DMS79 (cell line): ENCODE data around the gene TMEM86A.
"Not testable (repeated sequence)": the region's sequence is repeated elsewhere in the genome, so short reads cannot be mapped to it uniquely, and the experiment has no call there.

Experiments used
- DNase-seq: peaks from one replicate; lab custom pipeline; 2025; lab: John Stamatoyannopoulos, UW

TMEM86A gene, protein sequence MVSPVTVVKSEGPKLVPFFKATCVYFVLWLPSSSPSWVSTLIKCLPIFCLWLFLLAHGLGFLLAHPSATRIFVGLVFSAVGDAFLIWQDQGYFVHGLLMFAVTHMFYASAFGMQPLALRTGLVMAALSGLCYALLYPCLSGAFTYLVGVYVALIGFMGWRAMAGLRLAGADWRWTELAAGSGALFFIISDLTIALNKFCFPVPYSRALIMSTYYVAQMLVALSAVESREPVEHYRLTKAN

DNA sequence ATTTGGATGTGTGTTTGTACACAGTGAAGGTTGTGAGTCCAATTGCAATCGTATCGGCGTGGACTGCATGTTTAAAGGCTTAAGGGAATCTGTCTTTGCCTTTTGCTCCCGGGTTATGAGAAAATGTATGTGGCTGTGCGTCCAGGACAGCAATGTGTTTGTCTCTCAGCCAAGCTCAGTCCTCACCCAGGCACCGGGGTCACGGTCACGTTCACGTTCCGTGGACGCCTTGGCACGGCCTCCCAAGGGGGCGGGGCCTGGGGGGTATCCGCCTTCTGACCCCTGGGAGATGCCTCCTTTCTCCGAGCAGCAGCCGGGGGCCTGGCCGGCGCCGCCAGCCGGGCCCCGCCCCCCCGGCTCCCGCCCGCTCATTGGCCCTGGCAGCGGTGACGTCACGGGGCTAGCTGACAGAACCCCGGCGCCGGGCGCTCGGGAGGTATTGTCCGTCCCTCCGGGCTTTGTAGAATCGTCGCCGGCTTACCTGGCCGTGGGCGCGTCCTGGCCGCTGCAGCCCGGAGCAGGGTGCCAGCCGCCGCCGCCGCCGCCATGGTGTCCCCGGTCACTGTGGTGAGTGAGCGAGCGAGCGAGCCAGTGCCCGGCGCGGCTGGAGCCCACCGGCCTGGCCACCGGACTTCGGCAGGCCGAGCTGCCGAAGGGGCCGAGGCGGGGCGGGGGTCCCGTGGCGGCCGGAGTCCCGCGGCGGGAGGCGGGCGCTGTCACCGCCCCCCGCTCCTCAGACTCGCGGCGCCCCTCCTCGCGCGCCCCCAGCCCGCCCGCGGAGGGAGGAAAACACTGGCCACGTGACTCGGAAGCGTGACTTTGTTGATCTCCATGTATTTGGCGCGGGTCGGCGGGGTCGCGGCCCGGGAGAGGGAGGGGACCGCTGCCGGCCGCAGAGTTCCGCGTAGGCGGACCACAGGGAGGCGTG, at the start of gene TMEM86A:
Gene TMEM86A, plus strand, starts transcription at position 439 of the 928 bp plus-strand sequence. Its CDS starts 108 bp downstream, at position 547.
- peak; percentile 40 for DNase-seq

DNA sequence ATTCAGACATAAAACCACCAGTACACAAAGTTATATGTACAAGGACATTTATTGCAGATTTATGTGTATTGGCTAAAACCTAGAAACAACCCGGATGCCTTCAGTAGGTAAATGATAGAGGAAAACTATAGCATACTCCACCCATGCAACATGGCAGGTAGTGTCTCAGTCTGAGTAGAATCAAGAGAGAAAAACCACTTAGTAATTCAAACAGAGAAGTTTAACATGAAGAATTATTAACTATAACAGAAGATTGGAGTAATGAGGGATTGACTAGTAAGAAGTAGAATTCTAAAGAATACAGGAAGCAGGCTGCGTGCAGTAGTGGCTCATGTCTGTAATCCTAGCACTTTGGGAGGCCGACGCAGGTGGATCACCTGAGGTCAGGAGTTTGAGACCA, 48.2 kb upstream of the TMEM86A start:
- no peak for DNase-seq

DNA sequence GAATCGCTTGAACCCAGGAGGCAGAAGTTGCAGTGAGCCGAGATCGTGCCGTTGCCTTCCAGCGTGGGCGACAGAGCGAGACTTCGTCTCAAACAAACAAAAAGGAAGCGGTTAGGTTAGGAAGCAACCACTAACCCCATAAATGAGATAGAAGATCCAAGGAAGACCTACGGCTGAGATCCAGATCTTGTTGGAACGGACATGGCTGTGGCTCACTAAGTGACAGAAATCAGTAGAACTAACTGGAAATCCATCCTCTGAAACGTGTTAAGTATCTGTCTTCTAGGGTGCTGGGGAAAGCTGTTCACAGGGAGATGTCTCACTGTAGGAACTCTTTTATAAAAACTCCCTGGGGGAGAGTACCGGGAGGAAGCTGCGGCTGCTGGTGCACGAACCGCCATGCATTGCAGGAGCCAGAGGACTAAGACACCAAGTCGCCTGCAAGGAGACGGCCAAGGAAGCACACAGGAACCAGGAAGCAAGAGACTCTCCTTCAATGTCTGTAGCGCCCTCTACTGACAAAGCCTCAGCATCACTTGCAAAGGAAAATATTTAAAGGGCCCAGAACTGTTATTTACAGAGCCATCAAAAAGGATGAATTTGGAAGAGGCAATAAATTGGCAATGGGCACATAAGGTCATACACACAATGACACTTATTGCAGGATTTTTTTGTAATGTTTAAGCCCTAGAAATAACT, 47.6 kb upstream of the TMEM86A start:
- DNase-seq, result no peak

DNA sequence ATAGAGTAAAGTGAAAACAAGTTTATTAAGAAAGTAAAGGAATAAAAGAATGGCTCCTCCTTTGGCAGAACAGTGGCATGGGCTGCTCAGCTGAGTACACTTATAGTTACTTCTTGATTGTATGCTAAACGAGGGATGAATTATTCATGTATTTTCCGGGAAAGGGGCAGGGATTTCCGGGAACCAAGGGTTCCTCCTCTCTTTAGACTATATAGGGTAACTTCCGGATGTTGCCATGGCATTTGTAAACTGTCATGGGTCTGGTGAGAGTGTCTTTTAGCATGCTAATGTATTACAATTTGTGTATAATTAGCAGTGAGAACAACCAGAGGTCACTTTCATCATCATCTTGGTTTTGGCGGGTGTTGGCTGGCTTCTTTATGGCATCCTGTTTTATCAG, 40.9 kb upstream of the TMEM86A start:
- no peak for DNase-seq

DNA sequence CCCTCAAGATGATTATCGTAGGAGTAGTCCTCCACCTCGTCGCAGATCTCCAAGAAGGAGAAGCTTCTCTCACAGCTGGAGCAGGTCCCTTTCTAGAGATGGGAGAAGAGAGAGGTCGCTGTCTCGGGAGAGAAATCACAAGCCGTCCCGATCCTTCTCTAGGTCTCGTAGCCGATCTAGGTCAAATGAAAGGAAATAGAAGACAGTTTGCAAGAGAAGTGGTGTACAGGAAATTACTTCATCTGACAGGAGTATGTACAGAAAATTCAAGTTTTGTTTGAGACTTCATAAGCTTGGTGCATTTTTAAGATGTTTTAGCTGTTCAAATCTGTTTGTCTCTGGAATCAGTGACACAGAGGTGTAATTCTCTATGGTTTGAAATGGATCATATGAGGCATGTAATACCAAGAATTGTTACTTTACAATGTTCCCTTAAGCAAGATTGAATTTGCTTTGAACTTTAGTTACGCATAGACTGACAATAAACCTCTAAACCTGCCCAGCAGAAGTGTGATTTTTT, 33.2 kb upstream of the TMEM86A start:
- DNase-seq, result not testable (repeated sequence)

DNA sequence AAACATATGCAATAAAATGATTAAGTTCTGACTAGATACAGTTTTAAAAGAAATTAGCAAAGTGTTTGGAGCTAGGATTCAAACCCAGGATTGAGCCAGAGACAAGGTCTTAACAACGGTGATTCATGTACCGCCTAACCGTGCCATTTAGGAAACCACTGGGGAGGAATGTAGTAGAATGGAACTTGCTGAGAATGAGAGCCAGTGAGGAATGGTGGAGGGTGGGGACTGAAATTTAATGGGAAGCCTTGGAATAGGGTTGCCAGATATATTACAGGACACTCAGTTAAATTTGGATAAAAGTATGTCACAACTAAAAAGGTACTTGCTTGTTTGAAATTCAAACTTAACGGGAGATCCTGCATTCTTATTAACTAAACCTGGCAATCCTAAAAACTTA, 30.4 kb upstream of the TMEM86A start:
- no peak for DNase-seq

DNA sequence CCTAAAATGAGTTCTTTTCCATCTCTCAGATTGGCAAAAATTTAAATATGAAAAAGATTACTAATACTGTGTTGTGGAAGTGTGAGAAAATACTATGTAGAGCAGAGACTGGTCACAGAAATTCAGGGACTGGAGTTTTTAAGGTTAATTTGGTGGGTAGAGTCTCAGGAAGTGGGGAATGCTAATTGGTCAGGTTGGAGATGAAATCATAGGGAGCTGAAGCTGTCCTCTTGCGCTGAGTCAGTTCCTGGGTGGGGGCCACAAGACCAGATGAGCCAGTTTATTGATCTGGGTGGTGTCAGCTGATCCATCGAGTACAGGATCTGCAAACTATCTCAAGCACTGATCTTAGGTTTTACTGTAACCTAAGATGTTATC, 29.4 kb upstream of the TMEM86A start:
- DNase-seq, result no peak

DNA sequence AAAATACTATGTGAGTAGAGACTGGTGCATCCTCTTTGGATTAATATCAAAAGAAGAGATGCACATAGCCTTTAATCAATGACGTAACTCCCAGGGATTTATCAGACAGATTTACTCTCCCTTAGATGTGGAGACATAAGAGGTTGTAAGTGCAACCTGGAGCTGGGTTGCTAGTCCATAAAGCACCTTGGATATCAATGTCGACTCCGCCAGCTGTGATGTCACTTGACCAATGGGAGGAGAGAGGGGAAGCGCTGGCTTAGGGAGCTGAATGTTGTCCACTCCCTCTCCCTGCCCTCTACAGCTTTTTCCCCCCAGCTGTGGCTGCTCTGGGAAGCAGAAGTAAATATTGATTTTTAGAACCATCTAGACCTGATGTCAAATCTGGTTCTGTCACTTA, 28.9 kb upstream of the TMEM86A start:
- DNase-seq, result peak; percentile 3

DNA sequence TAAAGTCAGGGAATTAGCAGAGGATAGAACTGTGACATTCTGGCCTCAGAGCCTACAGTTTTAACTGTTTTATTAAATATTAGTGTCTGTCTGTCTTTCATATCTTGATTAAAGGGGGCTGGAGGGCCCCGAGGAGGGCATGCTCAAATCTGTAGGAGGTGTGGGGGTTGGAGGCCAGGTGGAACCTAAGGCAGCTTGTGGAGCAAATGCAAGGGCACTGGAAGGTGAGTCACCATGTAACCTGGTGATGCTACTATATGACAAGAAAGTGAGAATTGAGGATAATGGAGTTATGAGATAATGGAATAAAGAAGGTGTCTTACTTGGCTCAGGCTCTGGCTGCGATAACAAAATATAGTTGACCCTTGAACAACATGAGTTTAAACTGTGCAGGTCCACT, 27.3 kb upstream of the TMEM86A start:
- DNase-seq, result no peak

DNA sequence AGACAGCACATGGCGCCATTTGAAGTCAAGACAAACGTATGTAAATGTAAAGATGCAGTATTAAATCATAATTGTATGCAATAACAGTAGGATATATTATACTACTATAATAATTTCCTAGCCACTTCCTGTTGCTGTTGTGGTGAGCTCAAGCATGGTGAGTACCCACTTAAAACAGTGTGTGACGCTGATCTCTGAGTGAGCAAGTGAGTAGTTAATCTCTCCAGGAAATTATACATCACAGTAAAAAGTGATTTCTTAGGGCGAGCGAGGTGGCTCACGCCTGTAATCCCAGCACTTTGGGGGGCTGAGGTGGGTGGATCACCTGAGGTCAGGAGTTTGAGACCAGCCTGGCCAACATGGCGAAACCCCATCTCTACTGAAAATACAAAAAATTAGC, 26.4 kb upstream of the TMEM86A start:
- DNase-seq, result peak; percentile 19

DNA sequence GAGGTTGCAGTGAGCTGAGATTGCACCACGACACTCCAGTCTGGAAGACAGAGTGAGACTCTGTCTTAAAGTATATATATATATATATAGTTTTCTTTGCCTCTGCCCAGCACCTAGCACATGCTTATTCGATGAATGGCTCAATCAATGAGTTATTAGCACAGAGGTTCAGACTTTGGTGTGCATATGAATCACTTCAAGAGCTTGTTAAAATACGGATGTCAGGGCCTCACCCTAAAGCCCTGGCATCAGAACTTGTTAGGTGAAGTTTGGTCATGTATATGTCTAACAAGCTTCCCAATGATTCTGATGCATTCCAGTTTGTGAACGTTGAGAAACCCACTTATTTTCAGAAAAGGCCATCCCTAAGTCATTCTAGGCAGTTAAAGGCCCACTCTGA, 21.8 kb upstream of the TMEM86A start:
- DNase-seq, result no peak

DNA sequence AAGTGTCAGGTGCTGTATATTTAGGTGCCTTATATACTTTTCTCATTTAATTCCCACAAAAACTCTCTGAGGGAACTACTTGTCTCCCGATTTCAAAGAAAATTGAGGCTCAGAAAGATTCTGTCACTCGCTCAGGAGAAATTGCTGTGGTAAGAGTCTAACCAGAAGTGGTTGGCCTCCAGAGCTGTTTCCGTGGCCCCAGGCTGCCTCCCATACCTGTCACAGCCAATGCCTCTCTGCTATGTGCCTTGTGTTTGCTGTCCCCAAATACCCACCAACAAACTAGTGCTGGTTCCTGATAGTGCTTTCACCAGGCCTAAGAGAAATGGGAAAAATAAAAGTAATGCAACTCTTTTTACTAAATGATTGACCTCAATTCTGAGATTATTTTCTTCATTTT, 21.0 kb upstream of the TMEM86A start:
- no peak for DNase-seq

DNA sequence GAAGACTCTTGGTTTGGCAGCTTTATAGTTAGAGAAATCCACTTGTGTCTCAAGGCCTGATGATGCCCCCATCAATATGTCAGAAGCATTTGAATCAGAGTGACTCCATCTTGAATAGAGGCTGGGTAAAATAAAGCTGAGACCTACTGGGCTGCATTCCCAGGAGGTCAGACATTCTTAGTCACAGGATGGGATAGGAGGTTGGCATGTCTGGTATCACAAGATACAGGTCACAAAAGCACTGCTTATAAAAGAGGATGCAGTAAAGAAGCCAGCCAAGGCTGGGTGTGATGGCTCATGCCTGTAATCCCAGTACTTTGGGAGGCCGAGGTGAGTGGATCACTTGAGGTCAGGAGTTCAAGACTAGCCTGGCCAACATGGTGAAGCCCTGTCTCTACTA, 16.6 kb upstream of the TMEM86A start:
- not testable (repeated sequence) for DNase-seq

DNA sequence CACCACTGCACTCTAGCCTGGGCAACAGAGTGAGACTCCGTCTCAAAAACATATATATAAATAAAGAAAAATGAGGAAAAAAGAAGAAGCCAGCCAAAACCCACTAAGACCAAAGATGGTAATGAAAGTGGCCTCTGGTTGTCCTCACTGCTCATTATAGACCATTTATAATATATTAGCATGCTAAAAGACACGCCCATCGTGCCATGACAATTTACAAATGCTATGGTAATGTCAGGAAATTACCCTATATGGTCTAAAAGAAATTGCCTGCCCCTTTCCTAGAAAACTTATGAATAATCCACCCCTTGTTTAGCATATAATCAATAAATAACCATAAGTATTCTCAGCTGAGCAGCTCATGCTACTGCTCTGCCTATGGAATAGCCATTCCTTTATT, 16.1 kb upstream of the TMEM86A start:
- no peak for DNase-seq

DNA sequence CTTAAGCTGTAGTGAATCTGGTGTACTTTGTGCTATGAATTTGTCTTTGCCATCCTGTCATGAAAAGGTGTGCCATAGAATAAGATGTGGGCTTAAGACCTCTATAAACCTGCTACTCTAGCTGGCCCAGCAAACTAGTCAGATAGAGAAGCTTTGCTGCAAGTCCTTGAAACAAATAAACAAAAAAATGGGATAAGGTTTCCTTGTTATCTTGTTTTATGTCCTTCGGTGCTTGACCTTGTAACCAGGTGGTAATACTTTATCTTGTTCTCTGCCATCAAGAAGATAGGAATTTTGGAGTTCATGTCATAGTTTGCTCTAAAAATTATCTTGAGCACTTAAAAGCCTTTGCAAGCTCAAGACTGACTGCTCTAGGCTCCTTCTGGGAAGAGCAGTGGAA, 14.3 kb upstream of the TMEM86A start:
- DNase-seq, result no peak

DNA sequence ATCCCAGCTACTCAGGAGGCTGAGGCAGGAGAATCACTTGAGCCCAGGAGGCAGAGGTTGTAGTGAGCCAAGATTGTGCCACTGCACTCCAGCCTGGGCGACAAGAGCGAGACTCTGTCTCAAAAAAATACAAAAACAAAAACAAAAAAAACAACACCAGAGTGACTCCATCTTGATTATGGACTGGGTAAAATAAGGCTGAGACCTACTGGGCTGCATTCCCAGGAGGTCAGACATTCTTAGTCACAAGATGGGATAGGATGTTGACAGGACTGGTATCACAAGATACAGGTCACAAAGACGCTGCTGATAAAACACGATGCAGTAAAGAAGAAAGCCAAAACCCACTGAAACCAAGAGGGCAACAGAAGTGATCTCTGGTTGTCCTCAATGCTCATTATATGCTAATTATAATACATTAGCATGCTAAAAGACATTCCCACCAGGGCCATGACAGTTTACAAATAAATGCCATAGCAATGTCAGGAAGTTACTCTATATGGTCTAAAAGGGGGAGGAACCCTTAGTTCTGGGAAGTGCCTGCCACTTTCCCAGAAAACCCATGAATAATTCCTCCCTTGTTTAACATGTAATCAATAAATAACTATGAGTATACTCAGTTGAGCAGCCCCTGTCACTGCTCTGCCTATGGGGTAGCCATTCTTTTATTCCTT, 7.0 kb upstream of the TMEM86A start:
- DNase-seq, result not testable (repeated sequence)

DNA sequence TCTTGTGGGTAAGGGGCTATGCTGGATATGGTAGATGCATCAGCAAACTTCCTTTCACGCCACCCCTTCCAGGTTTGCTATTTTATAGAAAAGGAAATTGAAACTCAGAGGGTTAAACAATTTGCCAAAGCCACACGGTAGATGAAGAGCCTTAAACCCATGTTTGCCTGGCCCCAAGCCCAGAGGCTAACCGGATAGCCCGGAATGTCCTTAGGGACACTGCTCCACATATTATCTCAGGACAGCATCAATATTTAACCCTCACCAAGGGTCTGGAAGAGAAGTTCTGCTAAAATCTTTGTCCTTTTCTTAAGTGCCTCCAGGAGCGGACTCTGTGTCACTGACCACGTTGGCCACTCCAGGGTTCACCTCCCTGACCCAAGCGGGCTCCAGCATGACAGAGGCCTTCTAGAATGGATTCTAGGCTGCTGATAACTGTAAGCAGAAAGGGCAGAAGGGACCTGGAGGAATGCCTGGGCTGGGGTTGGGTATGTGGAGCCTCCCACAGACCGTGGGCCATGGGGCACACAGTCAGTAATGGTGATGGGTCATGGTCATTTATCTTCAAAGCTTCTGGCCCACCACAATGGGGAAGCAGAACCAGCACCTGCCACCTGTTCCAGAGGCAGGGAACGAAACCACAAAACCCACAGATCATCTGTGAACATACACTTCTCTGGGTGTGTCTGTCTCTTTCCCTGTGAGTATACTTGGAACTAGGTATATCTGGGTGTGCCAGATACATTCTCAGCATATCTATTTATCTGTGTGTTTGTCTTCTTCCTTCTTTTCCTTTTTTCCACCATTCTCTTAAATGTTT, 5.4 kb upstream of the TMEM86A start:
- no peak for DNase-seq

DNA sequence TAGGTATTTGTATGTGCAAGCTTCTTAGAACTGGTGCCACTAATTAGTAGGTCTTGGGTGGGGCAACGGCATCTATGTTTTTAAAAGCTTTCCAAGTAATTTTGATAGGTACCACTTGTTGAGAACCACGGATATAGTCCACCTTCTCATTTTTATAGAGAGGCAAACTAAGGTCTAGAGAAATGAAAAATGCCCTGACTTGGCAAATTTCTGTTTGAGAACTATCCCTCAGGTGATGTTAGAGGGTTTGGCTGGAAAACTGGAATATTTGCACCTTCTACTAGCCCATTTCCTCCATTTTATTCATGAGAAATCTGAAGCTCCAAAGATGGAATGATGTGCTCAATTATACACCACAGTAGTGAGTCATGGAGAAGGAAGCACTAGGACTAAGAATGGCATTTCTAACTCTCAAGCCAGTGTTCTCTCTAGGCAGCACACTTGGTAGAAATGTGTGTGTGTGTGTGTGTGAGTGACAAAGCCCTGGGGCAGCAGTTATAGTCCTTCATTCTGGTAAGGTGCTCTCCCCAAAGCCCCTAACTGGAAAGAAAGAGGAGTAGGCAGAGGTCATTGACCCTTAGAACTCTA, 1.8 kb upstream of the TMEM86A start:
- DNase-seq, result no peak

DNA sequence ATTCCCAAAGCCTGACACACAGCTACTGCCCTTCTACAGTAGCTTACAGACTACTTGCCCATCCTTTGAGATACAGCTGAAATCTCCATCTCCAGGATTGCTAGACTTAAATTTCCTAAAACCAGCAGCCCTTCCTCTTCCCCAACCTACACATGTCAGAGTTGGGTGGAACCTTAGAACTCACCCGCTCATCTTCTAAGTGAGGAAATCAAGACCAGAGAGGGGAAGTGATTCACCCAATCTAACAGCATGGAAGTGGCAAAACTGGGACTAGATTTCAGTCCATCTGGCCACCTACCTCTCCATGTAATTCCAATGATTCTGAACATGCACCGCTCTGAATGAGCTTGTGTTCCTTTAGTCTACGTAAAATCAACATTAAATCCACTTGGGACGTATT, 1.0 kb upstream of the TMEM86A start:
- no peak for DNase-seq

DNA sequence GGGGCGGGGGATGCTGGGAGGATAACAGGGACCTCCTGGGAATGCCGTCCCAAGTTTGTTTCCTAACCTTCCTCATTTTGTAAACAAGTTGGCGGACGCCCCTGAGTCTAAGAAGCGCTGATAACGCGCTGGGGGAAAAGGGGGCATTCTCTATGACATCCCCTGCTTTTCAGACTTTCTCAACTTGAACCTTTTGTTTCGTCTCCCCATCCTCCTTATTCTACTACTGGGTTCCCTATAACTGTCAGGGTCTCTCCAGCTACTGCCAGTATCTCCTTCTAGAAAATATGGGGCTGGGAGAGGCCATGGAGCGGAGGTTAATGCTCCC, 654 bp downstream of the TMEM86A start:
- no peak for DNase-seq

DNA sequence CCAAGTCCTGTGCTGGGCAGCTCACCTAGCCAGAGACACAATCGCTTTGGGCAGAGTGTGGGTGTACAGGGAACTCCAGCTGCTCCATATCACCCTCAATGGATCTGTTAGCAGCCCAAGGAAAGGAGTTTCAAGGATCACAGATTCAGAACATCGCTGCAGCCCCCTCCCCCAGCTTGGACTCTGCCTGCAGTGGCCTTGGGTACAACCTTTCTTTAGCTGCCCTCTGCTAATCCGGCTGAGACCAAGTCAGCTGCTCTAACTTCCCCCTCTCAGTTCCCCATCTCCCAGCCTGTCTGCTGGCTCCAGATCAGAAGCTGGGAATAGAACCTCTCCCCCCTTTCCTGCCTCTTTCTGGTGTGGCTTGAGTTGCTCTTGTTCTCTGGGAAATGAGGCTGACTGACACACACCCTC, 1.3 kb downstream of the TMEM86A start:
- no peak for DNase-seq
